Neural cell (in vitro differentiated cells): ENCODE data around the gene CYSRT1. TPM values are rescaled to one million over a fixed set of nuclear protein-coding genes. Genes with fewer than 3 reads are reported as not detected.

Source experiments
- H2AFZ ChIP-seq: fragments of 200-600, 300-800 bp; sonication (generic), shearing (Covaris generic); 2 replicates; pipeline ENCODE4 v1.6.0; 2014; ENCODE audit warnings: low read depth, mild to moderate bottlenecking, antibody characterized with exemption, low read length, moderate library complexity
- H3F3A ChIP-seq: fragments of 200-600 bp; shearing (Covaris generic); 2 replicates; pipeline ENCODE4 v1.6.1; 2016; ENCODE audit warnings: mild to moderate bottlenecking, moderate library complexity, mixed read lengths, antibody characterized with exemption, low read length; ENCODE audit not compliant: insufficient read depth, poor library complexity, severe bottlenecking
- H3K27ac ChIP-seq: fragments of 200-600, 300-800 bp; sonication (generic), shearing (Covaris generic); 2 replicates; pipeline ENCODE4 v1.5.1; 2014; ENCODE audit warnings: mild to moderate bottlenecking, low read length, moderate library complexity
- H3K27me3 ChIP-seq: fragments of 300-800, 200-600 bp; sonication (generic), shearing (Covaris generic); 2 replicates; pipeline ENCODE4 v1.6.0; 2014; ENCODE audit warnings: mild to moderate bottlenecking, low read depth, low read length, moderate library complexity; ENCODE audit not compliant: insufficient read depth
- H3K36me3 ChIP-seq: fragments of 300-800, 200-600 bp; sonication (generic), shearing (Covaris generic); 2 replicates; pipeline ENCODE4 v1.5.1; 2014; ENCODE audit warnings: mild to moderate bottlenecking, antibody characterized with exemption, low read length, moderate library complexity; ENCODE audit not compliant: insufficient read depth
- H3K4me2 ChIP-seq: fragments of 300-800, 200-600 bp; sonication (generic), shearing (Covaris generic); 2 replicates; pipeline ENCODE4 v1.6.0; 2014; ENCODE audit warnings: mild to moderate bottlenecking, low read length
- H3K4me3 ChIP-seq: fragments of 300-800, 200-600 bp; sonication (generic), shearing (Covaris generic); 2 replicates; pipeline ENCODE4 v1.5.1; 2014; ENCODE audit warnings: mild to moderate bottlenecking, low read length, moderate library complexity
- H3K79me2 ChIP-seq: fragments of 200-600 bp; shearing (Covaris generic); replicated peaks from 2 replicates; pipeline ENCODE4 v1.6.0; 2014; ENCODE audit warnings: mild to moderate bottlenecking, low read length, moderate library complexity; ENCODE audit not compliant: insufficient read depth
- H3K9ac ChIP-seq: fragments of 300-800, 200-600 bp; sonication (generic), shearing (Covaris generic); 2 replicates; pipeline ENCODE4 v1.6.1; 2016; ENCODE audit warnings: mild to moderate bottlenecking, low read length, mixed read lengths
- H3K9me2 ChIP-seq: fragments of 200-600 bp; shearing (Covaris generic); 2 replicates; pipeline ENCODE4 v1.6.1; 2016; ENCODE audit warnings: mild to moderate bottlenecking, low read length, mixed read lengths; ENCODE audit not compliant: insufficient read depth
- H3K9me3 ChIP-seq: fragments of 200-600, 300-800 bp; sonication (generic), shearing (Covaris generic); 2 replicates; pipeline ENCODE4 v1.6.1; 2016; ENCODE audit warnings: mild to moderate bottlenecking, mixed run types, low read length, moderate library complexity, mixed read lengths
- H4K20me1 ChIP-seq: fragments of 200-600 bp; shearing (Covaris generic); 2 replicates; pipeline ENCODE4 v1.6.1; 2016; ENCODE audit warnings: mild to moderate bottlenecking, mixed run types; ENCODE audit not compliant: insufficient read depth
- EP300 ChIP-seq: fragments of 450-650 bp; conservative IDR thresholded peaks from 2 replicates; pipeline ENCODE4 v1.6.1; 2014; ENCODE audit warnings: antibody characterized with exemption, mild to moderate bottlenecking, moderate library complexity; ENCODE audit not compliant: poor library complexity, severe bottlenecking
- MXI1 ChIP-seq: fragments of 450-650 bp; conservative IDR thresholded peaks from 2 replicates; pipeline ENCODE4 v1.6.1; 2014; ENCODE audit warnings: antibody characterized with exemption, mild to moderate bottlenecking; ENCODE audit not compliant: poor library complexity, severe bottlenecking
- POLR2AphosphoS5 ChIP-seq: IDR thresholded peaks from 2 replicates; pipeline ENCODE4 v1.6.1; 2012
- RAD21 ChIP-seq: fragments of 450-650 bp; conservative IDR thresholded peaks from 2 replicates; pipeline ENCODE4 v1.6.1; 2014; ENCODE audit warnings: antibody characterized with exemption, mild to moderate bottlenecking, moderate library complexity
- SMC3 ChIP-seq: fragments of 450-650 bp; conservative IDR thresholded peaks from 2 replicates; pipeline ENCODE4 v1.6.1; 2014; ENCODE audit warnings: antibody characterized with exemption, mild to moderate bottlenecking, moderate library complexity; ENCODE audit not compliant: poor library complexity
- TAF1 ChIP-seq: IDR thresholded peaks from 2 replicates; pipeline ENCODE4 v1.6.1; 2012; ENCODE audit warnings: low read depth
- polyA plus RNA-seq: library from polyadenylated mRNA; depleted of rRNA; stranded (reverse); fragments of >200 nt; gene quantifications from 2 replicates; pipeline ENCODE4 v1.2.3, GENCODE V29; 2014
- TF ChIP-seq, protein P1 (sequence below): IDR thresholded peaks from 2 replicates; pipeline ENCODE4 v1.6.1; 2012; ENCODE audit warnings: borderline replicate concordance
- TF ChIP-seq, protein P2 (sequence below): fragments of 450-650 bp; IDR thresholded peaks from 2 replicates; pipeline ENCODE4 v1.5.1; 2014; ENCODE audit warnings: antibody characterized with exemption, mild to moderate bottlenecking, moderate library complexity; ENCODE audit not compliant: poor library complexity, severe bottlenecking

The CYSRT1 gene
- polyA plus RNA-seq, 1 donor from 2014 or later, result 3.3 TPM

DNA sequence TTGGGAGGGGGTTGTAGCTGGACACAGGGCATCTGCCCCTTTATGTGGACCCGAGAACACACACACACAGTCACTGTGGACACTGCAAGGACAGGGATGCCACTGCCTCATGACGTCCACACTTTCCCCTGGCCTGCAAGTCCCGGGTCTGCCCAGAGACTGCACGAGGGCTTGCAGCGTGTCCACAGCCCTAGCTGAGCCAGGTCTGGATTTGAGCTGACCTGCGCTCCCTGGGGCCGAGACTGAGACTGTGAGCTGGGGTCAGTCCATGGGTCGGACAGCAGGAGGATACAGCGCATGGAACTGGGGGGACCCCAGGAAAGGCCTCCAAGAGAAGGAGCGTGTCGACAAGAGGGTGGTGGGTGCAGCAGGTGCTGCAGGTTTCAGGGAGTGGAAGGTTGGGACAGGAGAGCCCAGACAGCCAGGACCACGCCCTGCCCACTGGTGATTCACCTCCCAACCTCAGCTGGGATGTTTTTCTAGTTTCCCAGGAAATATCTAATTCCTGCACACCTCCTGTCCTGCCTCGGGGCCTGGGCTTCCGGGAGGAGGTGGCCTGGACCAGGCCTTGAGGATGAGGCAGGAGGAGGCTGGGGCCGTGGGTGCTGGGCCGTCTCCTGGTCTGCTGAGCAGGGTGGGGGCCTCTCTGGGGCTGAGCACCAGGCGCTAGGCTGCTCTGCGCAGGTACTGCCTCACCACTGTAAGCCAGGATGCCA, 1.5 kb downstream of the CYSRT1 start:
- no peaks in the 10 kb centered on the region for H3F3A ChIP-seq
- no peaks in the 10 kb centered on the region for H4K20me1 ChIP-seq
- H3K4me3 ChIP-seq, result no peak overlapping the region
- H3K9me3 ChIP-seq, result no peaks in the 10 kb centered on the region
- H3K9ac ChIP-seq, result no peak overlapping the region
- TF ChIP-seq TAF1 (no peak), POLR2AphosphoS5 (no peak), RAD21 (no peak), EP300 (no peak), SMC3 (no peak), MXI1 (no peak)
- TF ChIP-seq, protein P1, sequence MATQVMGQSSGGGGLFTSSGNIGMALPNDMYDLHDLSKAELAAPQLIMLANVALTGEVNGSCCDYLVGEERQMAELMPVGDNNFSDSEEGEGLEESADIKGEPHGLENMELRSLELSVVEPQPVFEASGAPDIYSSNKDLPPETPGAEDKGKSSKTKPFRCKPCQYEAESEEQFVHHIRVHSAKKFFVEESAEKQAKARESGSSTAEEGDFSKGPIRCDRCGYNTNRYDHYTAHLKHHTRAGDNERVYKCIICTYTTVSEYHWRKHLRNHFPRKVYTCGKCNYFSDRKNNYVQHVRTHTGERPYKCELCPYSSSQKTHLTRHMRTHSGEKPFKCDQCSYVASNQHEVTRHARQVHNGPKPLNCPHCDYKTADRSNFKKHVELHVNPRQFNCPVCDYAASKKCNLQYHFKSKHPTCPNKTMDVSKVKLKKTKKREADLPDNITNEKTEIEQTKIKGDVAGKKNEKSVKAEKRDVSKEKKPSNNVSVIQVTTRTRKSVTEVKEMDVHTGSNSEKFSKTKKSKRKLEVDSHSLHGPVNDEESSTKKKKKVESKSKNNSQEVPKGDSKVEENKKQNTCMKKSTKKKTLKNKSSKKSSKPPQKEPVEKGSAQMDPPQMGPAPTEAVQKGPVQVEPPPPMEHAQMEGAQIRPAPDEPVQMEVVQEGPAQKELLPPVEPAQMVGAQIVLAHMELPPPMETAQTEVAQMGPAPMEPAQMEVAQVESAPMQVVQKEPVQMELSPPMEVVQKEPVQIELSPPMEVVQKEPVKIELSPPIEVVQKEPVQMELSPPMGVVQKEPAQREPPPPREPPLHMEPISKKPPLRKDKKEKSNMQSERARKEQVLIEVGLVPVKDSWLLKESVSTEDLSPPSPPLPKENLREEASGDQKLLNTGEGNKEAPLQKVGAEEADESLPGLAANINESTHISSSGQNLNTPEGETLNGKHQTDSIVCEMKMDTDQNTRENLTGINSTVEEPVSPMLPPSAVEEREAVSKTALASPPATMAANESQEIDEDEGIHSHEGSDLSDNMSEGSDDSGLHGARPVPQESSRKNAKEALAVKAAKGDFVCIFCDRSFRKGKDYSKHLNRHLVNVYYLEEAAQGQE, result no peak
- no peaks in the 10 kb centered on the region for H3K9me2 ChIP-seq
- no peaks in the 10 kb centered on the region for H3K27me3 ChIP-seq
- no peaks in the 10 kb centered on the region for H3K79me2 ChIP-seq
- no peak overlapping the region for H3K27ac ChIP-seq
- H3K36me3 ChIP-seq, result no peaks in the 10 kb centered on the region
- no peak overlapping the region for H2AFZ ChIP-seq
- no peak overlapping the region for H3K4me2 ChIP-seq

DNA sequence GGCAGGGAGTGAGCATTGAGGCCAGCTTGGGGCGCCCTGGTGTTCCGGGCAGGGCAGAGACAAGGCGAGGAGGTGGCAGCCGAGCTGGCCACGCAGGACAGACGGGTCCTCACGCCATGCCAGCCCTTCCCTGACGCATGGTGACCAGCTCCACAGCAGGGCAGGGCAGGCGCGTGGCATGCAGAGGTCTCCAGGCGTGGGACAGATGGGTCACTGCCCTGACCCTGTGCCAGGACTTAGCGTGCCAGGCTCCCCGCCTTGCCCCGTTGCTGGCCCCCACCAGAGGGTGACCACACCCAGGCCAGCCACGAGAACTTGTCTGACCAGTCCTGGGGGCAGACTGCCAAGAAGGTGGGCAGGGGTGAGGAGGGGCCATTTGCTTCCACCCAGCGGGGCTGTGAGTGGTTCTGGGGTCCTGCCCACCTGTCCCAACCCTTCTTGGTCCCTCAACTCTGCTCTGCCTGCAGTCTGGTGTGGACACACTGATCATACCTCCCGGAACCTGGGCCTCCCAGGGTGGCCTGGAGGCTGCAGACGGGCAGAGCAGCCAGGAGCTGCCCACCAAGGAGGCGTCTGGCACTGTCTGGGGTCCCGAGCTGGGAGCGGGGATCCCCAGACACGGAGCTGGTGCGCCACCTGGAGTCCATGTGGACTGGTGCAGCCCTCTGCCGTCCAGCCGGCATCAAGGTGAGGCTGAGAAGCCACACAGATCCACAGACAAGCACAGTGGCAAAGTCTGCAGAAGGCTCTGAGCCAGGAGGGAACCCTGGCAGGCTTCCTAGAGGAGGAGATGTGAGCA, 2.3 kb downstream of the CYSRT1 start, which contains the start of gene RNF224:
RNF224 (plus strand) TSS at position 449 of the 799 bp plus-strand sequence. CDS start 834 bp downstream, outside the sequence.
- Histone ChIP-seq H3K79me2 (no peaks in the 10 kb centered on the region), H3K9ac (no peak within 1 kb of the TSS), H3K9me3 (no peaks in the 10 kb centered on the region), H2AFZ (no peak within 1 kb of the TSS), H3K36me3 (no peaks in the 10 kb centered on the region), H3K9me2 (no peaks in the 10 kb centered on the region), H3K4me2 (no peak within 1 kb of the TSS), H3K4me3 (no peak within 1 kb of the TSS), H4K20me1 (no peaks in the 10 kb centered on the region), H3K27me3 (no peaks in the 10 kb centered on the region), H3K27ac (no peak within 1 kb of the TSS), H3F3A (no peaks in the 10 kb centered on the region)
- TF ChIP-seq, protein P1, result no peak
- TF ChIP-seq MXI1 (no peak), EP300 (no peak), SMC3 (peak; percentile 90), RAD21 (peak; percentile 90)
- TF ChIP-seq, protein P2, sequence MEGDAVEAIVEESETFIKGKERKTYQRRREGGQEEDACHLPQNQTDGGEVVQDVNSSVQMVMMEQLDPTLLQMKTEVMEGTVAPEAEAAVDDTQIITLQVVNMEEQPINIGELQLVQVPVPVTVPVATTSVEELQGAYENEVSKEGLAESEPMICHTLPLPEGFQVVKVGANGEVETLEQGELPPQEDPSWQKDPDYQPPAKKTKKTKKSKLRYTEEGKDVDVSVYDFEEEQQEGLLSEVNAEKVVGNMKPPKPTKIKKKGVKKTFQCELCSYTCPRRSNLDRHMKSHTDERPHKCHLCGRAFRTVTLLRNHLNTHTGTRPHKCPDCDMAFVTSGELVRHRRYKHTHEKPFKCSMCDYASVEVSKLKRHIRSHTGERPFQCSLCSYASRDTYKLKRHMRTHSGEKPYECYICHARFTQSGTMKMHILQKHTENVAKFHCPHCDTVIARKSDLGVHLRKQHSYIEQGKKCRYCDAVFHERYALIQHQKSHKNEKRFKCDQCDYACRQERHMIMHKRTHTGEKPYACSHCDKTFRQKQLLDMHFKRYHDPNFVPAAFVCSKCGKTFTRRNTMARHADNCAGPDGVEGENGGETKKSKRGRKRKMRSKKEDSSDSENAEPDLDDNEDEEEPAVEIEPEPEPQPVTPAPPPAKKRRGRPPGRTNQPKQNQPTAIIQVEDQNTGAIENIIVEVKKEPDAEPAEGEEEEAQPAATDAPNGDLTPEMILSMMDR, result peak; percentile 93
